Activated T-helper 1 cell treated with Interleukin-2 at 50 U/mL for 16 hours (primary cell): ENCODE measurements around the gene CD248.

Experiments used
- DNase-seq: peaks from one replicate; pipeline ENCODE4 v3.0.0-alpha.2; 2020; ENCODE audit warnings: low read depth

The CD248 gene

GRCh38 chr11:66341502-66342126, 24.8 kb upstream of the CD248 start:
- DNase-seq, result no peak

DNA sequence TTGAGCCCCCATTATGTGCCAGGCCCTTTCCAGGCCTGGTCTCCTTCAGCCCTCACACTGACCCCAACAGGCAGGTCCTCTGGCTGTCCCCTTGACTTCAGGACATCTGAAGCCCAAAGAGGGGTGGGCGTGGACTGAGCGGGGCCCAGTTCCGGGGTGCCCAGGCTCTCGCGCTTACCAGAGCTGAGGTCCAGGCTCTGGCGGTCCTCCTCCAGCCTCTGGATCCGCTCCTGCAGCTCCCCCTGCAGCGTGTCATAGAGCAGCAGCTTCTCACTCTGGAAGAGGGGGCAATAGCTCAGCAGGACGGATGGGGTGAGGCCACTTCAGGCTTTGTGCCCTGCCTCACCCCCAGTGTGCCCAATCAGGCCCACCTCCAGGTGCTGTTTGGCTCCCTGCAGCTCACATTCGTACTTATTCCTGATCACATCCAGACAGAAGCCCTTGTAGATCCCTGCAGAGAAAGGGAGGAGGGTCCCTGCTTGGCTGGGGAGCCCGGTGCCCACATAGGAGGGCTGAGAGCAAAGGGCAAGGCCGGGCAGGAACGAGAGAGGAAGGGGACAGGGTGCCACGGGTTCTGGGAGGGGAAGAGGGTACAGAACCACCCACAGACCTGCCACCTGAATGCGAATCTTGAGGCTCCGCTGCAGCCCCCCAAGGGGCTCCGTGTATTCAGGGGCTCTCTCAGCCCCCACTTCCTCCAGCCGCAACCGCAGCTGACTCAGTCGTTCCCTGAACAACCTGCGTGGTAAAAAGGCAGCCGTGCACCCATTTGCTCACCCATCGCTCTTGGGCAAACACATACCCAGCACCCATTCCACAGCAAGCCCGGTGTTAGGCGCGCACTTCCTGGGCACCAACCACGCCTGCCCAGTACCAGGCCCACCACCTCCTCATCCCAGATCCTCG, 24.0 kb upstream of the CD248 start:
- no peak for DNase-seq

DNA sequence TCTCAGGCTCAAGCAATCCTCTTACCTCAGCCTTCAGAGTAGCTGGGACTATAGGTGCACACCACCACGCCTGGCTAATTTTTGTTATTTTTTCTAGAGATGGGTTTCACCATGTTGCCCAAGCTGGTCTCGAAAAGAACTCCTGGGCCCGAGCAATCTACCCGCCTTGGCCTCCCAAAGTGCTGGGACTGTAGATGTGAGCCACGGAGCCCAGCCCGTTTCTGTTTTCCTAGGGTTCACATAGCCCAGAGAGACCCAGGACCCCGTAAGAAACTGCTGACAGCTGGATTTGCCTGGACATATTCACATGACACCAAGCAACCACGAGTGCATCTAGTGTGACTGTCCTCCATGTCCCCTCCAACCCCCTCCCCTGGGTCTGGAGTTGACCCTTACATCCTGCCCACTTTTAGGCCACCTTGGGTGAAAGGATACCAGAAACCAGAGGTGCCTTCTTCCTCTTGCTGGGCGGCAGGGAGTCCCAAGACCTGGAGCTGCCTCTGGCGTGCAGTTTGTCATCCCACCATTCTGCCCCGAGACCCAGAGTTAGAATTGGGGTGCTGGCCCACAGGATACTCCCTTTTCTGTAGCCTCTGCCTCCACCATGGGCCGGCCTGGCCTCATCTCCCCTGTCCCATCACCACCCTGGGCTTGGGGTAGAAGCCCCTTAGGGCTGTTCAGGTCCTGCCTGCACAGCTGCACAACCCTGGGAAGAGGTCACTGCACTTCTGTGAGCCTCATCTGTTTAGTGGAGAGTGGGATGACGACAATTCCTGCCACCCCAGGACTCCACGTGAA, 23.0 kb upstream of the CD248 start:
- no peak for DNase-seq

- DNase-seq, result no peak
These were observed 22.4 kb upstream of the CD248 start for GRCh38 chr11:66339162-66339675.

GRCh38 chr11:66338276-66339161, 21.7 kb upstream of the CD248 start:
- DNase-seq, result no peak

DNA sequence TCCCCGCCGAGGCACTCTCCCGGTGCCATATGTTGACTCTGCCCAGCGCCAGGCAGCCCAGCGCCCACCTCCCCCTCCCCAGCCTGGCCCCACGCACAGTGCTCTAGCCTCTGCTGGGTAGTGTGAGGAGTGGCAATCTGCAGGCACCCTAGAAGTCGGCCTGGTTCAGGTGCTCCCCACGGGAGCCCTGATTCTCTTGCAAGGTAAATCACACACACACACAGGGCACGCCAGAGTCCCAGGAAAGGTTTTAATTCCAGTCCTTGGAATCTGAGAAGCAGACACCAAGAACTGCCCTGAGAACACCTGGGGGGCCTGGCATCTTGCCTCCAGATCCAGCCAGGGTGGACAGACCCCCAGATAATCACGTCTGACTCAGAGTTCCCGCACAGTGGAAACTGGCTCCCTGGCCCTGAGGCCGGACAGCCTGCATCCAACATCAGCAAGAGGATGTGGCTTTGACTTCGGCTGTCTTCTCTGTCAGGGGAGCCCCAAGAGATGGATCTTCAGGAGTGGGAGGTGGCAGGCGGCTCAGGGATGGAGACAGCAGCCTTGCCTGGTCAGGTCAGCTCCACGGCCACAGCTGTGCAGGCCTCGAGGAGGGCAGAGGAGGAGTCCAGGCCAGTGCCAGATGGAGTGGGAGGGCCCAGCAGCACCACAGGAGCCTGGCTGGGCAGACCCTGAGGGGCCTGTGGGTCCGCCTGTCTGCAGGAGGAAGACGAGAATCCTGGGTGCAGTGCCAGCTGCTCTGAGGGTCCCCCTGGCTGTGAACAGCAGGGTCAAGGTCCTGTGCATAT, 20.5 kb upstream of the CD248 start:
- DNase-seq, result no peak

DNA sequence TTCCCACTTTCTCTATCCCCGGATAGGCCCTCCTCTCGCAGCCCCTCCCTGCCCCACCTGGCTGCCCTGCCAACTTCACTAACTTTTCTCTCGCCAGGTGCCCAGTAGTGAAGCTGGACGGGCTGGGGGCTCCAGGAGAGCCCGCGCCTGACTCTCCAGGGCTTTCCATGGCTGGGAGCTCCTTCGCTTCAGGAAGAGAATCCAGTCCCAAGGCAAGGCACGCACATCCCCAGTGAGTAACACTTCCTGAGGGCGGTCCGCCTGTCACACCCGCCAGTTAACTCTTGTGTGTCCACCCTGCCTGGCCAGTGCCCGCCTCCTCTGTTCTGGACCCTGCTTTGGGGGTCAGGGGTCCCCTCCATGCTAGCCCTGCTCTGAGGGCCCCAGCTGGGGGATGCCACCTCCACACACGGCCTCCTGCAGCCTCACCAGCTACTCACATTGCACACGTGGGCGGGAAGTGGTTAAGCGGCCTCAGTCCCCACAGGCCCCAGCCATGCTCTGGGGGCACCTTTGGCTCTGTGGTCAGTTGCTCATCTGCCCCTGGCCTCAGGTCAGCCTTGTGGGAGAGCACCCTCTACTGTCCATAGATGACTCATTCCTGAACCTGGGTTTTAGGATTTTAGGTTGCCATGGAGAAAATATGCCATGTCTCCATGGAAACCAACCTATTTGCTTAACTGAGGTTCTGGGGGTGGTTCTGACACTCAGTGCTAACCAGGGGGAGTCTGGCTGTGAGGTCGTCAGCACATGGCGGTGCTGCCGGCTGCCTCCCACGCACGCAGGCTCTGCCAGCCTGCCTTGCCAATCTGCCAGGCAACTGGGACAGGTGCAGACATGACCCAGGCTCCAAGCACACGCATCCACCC, 19.6 kb upstream of the CD248 start, which contains the start of gene RIN1:
RIN1 (minus strand) TSS at position 201 of the 869 bp plus-strand sequence; CDS start at position 169, 32 bp downstream.
- no peak for DNase-seq

DNA sequence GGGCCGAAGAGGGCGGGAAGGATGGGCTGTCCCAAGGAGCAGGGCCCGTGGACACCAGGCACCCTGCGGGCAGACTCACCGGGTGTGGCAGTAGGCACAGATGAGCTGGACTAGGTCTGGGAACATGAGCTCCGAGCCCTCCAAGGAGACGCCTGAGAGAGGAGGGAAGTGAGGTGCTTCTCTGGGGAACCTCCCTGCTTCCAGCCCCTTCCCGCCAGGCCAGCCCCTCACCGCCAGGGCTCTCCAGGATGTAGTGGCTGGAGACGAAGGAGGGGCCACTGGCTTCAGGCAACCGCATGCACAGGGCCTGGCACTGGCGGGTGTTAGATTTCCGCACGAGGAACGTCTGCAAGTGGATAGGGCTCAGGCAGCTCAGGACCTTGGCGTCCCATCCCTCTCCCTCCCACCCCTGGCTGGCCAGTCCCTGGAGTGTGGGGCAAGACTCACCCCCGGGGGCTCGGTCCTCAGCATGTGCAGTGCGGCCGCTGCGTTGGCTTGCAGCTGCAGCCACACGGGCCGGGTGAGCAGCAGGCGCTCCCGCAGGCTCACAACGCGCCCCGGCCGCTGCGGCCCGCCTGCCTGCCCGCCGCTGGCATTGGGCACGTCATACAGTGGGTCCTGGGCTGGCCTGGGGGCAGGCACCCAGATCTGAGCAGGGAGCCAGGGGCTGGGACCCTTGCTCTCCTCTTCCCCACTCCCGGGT, 18.8 kb upstream of the CD248 start:
- DNase-seq, result no peak

DNA sequence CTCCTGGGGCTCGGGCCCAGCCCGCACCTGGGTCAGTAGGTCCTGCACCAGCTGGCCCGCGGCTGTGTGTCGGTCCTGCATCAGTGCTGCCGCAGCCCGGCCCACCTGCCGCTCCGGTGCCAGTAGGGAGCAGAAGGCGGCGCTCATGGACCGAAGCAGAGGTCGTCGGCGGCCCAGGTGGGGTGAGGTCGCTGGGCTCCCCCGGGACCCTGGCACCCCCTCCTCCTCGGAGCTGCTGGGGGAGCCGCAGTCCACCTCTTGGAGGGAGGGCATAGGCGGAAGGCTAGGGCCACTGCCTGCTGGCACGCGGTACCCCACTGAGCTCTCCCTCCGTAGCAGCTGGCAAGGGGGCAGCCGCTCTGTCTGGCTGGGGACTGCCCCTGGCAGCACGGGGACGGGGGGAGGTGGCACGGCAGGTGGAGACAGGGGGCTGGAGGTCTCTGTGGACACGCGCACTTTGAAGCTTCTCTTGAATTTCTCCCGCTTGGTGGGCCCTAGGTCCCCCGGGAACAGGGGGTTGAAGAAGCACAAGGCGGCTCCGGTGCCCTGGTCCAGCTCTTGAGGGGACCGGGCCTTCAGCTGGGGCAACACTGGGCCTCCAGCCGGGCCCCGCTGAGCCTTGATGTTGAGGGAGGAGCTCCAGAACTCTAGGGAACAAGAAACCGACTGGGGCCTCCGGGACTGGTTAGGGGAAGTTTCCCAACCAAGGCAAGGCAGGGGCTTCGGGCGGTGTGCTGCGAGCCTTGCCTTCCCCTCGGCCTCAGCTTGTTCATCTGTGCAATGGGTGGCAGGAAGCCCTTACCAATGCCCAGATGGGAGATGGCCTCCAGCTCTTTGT, 18.0 kb upstream of the CD248 start:
- no peak for DNase-seq

DNA sequence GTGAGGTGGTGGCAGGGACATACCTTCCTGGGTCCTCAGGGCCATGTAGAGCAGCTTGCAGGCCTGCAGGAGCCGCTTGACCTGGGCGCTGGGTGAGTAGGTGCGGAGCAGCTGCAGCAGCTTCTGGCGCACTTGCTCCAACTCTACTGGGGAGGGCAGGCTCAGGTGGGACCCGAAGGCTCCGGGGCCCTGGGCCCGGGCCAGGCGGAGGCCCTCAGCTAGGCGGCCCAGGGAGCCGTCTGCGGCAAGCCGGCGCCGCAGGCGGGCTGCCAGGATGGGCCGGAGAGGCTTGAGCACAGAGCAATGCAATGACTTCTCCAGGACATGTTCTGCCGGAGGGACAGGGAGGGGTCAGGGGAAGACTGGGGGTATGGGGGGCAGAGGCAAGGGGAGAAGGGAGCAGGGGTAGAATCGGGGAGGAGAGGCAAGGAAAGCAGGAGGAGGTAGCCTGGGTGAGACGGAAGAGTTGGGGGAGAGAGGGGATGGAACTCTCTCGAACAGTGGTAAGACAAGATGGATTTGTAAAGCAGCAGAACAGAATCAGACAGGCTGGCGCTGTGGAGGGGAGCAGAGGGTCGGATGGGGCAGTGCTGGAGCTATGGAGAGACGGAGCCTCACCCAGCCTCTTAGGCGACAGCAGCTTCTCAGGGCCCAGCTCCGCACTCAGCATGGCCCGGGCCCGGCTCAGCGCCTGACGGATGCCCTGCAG, 17.2 kb upstream of the CD248 start:
- DNase-seq, result no peak

GRCh38 chr11:66333220-66333877, 16.5 kb upstream of the CD248 start:
- no peak for DNase-seq

DNA sequence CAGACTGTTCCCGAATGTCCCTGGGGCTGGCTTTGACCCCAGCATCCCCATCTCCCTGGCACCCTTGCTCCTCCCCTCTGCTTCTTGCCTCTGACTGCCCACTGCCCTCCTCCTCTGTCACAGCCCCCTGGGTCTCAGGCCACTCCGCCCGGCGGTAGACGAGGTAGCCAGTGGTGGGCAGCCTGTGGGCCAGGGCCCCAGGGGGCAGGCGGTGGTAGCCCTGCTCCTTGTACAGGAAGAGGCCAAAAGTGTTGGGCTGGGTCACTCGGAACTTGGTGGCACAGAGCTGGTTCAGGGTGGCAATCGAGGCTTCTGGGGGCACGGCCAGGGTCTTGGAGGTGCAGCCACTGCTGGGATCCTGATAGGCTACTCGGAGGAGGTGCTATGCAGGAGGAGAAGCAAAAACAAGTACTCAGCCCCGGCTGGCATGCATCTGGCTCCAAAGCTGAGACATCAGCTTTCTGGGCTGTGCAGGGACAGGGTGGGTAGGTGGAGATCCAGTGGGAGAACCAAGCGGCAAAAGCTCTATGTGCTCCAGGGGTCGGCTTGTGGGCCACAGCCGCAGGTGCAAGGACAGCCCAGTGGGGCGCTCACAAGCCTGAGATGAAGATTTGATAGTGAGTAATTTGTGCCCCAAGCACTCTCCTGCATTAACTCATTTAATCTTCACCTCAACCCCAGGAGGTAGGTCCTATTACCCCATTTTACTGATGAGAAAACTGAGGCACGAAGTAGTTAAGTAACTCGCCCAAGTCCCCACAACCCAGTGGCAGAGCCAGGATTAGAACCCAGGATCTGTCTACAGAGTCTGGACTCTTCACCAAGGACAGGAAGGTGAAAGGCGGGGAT, 15.8 kb upstream of the CD248 start:
- DNase-seq, result no peak

GRCh38 chr11:66331542-66332370, 14.9 kb upstream of the CD248 start:
- no peak for DNase-seq

DNA sequence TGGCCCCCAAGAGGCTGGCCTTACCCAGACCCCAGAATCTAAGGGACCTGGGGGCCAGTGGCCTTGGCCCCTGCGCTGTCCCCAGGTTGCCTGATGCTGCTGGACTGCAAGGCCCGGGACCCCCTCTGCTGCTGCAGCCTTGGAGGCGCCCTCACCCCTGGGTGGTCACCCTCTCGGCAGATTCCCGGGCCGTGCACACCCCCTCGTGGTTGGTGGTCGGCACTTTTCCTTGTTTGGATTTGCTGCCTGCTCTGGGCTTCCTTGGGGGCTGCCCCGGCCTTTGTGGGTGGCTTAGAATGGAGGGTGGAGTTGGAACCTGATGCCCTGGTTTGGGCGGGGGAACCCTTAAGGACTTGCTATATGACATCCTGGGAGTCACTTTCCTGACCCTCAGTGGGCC, 14.1 kb upstream of the CD248 start:
- no peak for DNase-seq

DNA sequence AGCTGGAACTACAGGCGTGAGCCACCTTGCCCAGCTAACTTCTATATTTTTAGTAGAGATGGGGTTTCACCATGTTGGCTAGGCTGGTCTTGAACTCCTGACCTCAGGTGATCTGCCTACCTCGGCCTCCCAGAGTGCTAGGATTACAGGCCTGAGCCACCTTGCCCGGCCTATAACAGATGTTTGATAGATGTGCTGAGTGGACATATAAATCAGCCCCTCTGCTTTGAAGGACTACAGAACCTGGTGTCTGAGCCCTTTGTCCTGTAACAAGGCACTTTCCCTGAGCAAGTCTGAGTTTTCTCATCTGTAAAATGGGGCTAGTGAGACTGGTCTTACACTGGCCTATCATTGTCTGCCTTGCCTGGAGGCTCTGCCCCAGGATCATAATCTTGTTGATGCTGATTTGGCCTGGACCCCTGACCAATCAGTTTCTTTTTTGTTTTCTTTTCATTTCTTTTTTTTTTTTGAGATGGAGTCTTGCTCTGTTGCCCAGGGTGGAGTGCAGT, 12.4 kb upstream of the CD248 start:
- no peak for DNase-seq
